CD4-positive, alpha-beta T cell treated with Interleukin-4 for 4 hours (primary cell): ENCODE measurements around the gene HSPG2.
"Not testable (repeated sequence)": the region's sequence is repeated elsewhere in the genome, so short reads cannot be mapped to it uniquely, and the experiment has no call there.

ENCODE experiments used
- DNase-seq: peaks from one replicate; pipeline ENCODE4 v3.0.0-alpha.2; 2020

HSPG2 gene

DNA sequence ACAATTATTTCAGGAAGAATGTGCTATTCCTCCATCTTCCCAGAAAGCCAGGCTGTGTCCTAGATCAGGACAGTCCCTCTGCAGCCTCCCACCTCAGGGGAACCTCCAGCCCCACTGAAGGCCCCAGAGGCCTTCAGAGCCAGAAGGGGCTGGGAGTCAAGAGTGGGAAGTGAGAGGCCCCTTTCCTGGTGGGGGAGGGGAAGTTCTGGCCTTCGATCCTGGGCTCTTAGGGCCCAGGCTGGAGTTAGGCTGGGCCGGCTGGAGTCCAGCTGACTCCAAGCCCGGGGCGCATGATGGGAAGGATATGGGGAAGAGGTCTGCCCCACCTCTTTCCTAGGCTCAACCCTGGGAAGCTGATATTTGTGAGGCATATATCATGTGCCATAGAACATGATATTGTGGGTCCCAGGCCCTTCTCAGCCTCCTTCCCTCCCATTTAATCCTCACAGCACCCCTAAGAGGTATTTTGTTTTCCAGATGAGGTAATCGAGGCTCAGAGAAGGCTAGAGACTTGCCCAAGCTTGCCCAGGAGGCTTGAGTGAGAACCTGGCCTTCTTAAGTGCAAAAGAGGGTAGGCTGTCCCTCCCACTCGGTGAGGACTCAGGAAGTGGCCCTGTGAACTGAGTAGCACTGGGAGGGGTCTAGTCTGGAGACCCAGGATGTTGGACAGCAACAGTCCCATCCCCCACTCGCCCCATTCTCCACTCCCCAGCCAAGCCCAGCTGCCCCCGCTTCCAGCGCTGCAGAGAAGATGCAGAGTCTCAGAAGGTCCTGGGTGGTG lies 18.6 kb upstream of the HSPG2 start:
- DNase-seq: no peak

GRCh38 chr1:21955058-21955457 lies 17.9 kb upstream of the HSPG2 start:
- DNase-seq: no peak

GRCh38 chr1:21952786-21953520 lies 15.8 kb upstream of the HSPG2 start:
- DNase-seq: no peak

DNA sequence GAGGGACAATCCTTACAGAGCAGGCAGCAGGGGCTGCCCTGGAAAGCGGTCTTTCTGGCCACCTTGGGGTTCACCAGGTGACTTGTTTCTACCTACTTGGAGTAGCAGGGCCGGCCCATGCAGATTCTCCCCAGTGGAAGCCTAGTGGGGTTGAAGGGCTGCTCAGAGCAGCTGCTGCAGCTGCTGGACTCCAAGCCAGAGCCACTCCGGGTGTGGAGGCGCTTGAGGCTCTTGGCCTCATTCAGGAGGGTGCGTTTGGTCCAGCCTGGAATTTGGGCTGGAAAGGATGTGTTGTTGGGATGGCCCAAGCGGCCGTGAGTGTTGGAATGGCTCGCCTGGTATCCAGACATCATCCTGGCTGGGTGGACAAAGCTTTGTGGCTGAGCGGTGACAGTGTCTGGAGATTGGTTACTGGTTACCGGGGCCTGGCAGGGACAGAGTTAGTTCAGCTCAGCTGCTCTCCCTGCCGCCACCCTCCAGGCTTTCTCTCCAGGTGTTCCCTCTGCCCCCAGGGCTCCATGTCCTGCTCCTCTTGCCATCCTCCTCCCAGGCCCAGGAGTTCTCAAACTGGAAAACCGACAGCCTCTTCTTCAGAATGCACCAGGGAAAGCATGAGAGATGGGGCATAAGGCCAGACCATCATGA lies 14.2 kb upstream of the HSPG2 start:
- DNase-seq: no peak

- no peak for DNase-seq
Measured at GRCh38 chr1:21950734-21951133, 13.6 kb upstream of the HSPG2 start.

DNA sequence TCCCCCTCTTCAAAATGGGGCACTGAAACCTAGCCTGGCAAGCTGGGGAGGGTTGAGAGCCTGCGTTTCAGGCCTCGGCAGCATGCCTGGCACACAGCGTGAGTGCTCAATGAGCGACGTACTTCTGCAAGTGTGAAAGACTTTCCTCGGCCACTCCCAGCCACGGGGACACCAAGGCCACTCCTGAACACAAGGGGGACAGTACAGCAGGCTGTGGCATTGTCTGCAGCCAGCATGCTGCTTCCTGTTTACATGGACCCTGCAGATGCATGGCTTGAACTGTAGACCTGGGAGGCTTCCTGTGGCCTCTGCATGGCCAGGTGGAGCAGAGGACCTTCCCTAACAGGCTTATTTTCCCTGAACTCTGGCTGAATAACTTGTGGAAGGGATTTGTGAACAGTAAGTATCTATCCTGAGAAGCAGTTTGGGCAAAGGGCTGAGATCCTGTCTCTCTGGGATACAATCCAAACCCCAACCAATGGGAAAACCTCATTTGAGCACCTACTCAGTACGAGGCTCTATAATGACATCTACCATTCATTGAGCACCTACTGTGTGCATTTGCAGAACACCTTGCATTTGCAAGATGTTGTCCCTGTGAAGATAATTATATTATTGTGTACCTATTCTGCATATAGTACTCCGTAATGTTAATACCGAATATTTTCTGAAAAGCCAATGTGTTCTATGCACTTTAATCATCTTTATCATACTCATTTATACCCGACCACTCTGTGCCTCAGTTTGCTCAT lies 9.9 kb upstream of the HSPG2 start:
- DNase-seq: no peak

DNA sequence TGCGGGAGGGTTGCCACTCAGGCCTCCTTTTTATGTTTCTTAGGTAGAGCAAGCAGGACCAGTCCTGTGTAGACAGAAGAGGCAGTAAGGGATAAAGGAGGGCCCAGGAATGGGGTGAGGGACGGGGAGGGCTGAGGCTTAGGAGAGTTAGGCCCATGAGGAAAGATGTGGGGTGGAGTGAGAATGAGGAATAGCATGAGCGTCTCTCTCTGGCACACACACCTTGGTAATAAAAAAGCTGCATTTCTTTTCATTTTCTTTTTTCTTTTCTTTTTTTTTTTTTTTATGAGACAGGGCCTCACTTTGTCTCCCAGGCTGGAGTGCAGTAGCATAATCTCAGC lies 7.6 kb upstream of the HSPG2 start:
- DNase-seq: no peak

DNA sequence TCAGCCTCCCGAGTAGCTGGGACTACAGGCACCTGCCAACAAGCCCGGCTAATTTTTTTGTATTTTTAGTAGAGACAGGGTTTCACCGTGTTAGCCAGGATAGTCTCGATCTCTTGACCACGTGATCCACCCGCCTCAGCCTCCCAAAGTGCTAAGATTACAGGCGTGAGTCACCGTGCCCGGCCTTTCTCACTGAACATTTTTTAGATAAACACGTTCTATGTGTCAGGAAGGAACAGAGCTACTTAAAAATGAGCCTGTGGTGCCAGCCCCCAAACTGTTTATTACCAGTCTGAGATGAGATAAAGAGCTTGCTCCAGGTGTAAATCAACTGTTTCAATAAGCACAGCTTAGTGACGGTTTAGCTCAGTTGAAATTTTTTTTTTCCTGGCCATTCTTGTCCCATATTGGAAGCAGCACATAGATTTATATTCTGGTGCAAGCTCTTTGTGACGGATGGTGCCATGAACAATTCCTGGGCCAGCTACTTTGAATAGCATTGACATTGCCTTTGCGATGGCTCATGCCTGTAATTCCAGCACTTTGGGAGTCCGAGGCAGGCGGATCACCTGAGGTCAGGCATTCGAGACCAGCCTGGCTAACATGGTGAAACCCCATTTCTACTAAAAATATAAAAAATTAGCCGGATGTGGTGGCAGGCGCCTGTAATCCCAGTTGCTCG lies 6.0 kb upstream of the HSPG2 start:
- DNase-seq: not testable (repeated sequence)

GRCh38 chr1:21942464-21942863 lies 5.4 kb upstream of the HSPG2 start:
- DNase-seq: no peak

DNA sequence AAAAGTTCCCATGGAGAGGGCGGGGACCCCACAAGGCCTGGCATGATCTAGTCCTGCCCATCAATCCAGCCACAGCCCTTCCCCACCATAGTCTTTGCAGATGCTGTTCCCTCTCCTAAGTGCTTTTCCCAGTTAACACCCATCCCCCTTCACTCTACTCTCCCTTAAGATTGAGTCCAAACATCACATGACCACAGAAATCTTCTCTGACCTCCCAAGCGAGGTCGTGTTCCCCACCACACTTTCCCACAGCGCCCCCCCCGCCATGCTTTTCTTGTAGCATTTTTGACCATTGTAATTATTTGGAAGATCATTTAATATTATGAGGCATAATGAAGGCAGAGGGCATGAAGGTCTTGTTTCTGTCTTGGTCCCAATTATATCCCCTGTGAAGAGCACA lies 4.3 kb upstream of the HSPG2 start:
- DNase-seq: no peak

DNA sequence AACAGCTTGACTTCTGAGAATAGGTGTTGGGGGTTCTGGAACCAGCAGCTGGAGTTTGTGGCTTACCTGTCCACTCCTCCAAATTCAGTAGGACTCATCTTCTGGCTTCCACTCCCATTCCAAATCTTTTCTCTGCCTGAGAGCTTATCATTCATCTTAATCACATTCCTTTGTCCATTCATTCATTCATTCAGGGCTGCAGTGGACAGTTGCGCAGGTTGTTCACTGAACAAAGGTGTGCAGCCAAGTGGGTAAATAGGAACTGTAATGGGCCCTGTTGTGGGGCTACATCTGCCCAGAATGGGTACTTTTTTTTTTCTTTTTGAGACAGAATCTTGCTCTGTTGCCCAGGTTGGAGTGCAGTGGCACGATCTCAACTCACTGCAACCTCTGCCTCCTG lies 3.4 kb upstream of the HSPG2 start:
- no peak for DNase-seq

DNA sequence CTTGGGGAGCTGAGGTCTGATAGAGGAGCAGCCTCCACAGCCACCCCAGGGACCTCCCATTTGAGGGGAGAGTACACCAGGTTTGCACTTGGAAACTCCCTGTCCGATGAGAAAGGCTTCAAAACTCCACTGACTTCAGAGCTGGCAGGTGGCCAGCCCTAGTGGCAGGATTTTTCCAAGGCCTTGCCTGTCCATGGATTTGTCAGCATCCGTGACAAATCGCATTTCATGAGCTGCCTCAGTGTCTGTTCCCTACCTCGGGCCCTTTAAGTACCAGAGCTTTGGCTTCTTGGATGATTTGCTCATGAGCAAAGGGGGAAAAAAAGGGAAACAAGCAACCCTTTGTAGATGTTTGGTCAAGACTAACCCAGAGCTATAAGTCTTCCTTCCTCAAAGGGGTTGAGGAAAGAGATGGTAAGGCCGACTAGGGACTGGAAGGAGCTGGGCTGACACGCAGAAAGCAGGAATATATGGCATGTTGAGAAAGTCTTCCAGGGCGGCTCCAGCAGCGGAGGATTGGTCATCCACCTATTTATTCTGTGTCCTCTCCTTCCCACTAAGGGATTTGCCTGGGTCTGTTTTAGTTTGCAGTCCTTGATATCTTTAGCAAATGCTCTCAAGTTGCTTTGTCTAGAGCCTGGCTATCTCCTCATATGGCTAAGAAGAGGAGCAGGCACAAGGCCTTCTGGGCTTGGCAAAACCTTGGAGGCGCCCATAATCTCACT lies 2.7 kb upstream of the HSPG2 start:
- no peak for DNase-seq

DNA sequence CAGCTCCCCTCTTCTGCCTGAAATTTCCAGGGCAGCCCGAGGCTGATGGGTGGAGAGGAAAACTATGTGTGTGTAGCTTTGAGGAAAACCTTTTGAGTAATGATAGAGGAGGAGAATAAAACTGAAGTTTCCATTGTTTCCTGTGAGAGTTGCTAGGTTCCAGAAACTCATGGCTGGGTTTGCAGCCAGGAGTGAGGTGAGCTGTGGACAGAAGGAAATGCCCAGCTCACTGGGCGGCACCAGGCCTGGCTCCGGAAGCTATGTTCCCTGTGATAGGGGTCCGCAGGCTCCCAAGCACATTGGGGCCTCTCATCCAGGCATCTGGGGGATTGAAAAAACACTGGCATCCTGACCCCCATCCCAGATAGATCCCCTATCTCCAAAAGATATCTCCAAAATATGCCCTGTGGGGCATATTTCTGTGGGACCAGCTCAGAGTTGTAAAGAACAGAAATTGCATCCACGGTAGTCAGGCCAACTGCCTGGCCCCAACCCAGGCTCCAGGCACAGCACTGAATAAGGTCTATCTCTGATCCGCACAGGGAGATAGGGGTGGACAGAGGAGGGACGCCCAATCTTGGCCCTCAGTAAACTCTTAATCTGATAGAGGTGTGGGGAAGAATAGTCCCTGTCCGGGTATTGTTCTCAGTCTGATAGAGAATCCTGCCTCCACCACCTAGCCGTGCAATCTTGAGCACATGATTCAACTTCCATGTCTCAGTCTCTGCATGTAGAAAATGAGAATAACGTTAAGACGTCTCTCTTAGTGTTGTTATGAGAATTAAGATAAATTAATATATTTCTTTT lies 1.8 kb upstream of the HSPG2 start:
- DNase-seq: no peak

DNA sequence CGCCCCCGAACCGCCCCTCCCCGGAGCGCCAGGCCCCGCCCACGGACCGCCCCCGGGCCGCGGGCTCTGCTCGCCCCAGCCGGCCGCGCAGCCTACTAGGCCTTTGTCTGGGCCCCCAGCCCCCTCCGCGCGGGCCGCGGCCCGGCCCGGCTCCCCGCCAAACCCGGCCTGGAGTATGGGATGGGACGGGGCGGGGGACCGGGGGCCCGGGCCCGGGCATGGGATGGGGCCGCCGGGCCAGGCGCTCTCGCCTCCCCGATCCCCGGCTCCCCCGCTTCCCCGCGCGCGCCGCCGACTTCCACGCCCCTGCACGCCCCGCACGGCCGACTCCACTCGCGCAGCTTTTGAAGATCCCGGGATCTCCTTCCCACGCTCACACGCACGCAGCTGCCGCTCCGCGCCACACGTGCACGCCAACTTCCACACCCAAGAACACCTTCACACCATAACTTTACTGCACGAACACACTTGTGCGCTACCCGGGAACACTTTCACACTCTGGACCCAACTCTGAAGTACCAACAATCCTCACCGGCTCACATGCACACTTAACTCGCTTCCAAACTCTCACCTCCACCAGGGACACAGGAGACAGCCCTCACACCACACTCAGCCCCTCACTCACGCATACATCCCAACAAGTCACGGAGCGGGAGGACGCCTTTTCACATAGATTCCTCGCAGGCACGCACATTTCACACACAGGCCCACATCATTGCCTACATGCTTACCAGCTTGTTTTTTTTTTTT lies 437 bp upstream of the HSPG2 start:
- DNase-seq: peak; percentile 32

DNA sequence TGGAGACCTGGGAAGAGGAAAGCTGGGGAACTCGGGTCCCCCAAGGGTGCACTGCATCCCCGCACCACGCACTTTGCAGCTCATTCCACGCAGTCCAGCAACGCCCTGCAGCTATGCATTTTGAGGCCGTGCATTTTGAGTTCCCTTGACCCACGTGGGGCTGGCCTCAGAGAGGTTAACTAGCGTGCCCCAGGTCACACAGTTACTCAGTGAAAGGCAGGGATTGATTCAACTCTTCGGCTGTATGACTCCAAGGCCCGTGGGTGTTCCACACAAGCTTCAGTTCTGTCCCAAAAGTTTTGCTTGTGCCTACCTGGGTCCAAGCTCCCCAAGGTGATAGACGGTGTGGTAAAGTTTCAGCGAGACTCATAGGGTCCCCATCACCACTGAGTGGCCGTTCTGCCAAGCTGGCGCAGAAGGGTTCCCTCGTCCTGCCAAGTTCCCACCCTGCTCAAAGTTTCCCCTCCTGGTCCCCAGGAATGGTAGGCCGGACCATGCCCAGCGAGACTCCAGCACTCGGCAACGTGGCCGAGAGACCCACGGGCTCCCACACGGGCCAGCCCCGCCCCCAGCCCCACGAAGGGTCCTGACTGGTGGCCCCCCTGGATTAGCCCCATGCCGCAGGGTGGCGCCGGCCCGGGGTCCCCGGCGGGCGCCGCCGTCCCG lies 611 bp downstream of the HSPG2 start:
- DNase-seq: no peak

DNA sequence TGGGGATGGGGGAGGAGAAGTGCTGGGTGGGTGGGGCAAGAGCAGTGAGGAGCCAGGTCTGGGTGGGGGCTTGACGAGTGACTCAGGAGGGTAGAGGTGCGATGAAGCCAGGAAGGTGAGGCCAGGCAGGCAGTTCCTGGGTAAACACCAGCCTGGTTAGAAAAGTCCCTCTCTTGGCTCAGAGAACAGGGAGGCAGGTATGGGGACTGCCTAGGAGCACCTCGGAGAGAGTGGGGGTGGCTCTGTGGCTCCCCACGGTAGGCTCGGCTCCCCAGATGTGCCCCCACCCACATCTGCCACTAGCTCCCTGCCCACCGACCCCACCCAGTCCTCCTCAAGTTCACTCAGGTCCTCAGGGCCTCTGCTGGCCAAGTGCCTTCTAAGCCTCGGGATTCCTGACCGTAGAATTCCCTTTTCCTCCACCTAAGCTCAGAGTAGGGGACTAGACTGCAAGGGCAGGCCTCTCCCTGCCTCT lies 1.2 kb downstream of the HSPG2 start:
- no peak for DNase-seq

- DNase-seq: no peak
Measured at GRCh38 chr1:21935393-21935804, 1.7 kb downstream of the HSPG2 start.

DNA sequence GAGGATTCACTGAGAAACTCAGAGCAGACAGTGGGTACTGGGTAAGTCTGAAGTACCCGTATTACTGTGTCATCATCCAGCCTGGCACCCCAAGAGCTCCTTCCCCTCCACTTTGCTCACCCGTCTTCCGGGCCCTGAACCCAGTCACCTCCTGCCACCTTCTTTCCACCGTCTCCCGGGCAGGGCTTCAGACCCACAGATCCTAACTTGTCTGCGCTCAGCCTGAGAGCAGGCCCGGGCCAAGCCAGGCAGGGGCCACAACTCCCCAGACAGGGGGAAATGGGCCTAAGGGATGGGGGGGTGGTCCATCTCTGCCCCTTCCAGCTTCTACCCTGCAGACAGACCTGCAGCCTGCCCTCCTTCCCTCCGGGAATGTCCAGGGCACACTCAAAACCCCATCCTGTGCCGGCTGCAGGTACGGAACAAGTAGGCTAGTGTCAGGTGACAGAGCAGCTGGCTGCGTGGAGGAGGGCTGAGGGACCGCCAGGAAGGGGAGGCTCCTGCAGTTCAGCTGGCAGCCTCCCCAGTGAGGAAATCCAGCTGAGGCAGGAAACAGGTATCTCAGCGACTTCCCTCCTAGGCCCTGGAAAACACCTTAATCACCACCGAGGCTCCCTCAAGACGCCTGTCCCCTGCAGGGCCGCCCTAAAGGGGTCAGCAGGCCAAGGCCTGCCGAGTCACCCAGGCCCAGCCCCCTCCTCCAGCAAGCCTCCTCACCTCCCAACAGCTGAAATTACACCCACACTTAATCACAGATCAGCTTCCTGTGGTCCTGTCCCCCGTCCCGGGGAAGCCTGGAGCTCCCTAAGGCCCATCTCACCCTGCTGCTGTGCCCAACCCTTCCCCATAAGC lies 3.5 kb downstream of the HSPG2 start:
- no peak for DNase-seq

GRCh38 chr1:21932127-21932526 lies 5.0 kb downstream of the HSPG2 start:
- DNase-seq: no peak
